ENCODE data around the gene PSTPIP1. TPM values are rescaled to one million over a fixed set of nuclear protein-coding genes. Genes with fewer than 3 reads are reported as not detected.

Gene PSTPIP1
- polyA plus RNA-seq, result not detected in 2 replicates
- not detected in 2 replicates for polyA minus RNA-seq

- no peaks in the 10 kb centered on the region for H3K79me2 ChIP-seq (replicated peaks; ENCODE audit: insufficient read depth, low read length)
- H3K36me3 ChIP-seq (ENCODE audit: insufficient read depth, low read length), result no peaks in the 10 kb centered on the region
- H3K9me2 ChIP-seq (ENCODE audit: insufficient read depth, low read length), result no peaks in the 10 kb centered on the region
- TF ChIP-seq, protein P1, sequence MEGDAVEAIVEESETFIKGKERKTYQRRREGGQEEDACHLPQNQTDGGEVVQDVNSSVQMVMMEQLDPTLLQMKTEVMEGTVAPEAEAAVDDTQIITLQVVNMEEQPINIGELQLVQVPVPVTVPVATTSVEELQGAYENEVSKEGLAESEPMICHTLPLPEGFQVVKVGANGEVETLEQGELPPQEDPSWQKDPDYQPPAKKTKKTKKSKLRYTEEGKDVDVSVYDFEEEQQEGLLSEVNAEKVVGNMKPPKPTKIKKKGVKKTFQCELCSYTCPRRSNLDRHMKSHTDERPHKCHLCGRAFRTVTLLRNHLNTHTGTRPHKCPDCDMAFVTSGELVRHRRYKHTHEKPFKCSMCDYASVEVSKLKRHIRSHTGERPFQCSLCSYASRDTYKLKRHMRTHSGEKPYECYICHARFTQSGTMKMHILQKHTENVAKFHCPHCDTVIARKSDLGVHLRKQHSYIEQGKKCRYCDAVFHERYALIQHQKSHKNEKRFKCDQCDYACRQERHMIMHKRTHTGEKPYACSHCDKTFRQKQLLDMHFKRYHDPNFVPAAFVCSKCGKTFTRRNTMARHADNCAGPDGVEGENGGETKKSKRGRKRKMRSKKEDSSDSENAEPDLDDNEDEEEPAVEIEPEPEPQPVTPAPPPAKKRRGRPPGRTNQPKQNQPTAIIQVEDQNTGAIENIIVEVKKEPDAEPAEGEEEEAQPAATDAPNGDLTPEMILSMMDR (IDR thresholded peaks at IDR 0.05; ENCODE audit: poor library complexity, severe bottlenecking), result no peak
- TF ChIP-seq EP300 (conservative IDR thresholded peaks at IDR 0.05; ENCODE audit: poor library complexity, severe bottlenecking), result no peak
- no peak for TF ChIP-seq SMC3 (conservative IDR thresholded peaks at IDR 0.05; ENCODE audit: poor library complexity)
- TF ChIP-seq POLR2AphosphoS5 (IDR thresholded peaks at IDR 0.05), result no peak
- no peak for TF ChIP-seq RAD21 (conservative IDR thresholded peaks at IDR 0.05)
- no peak for TF ChIP-seq REST (IDR thresholded peaks at IDR 0.05; ENCODE audit: borderline replicate concordance)
- no peak for TF ChIP-seq EZH2 (IDR thresholded peaks at IDR 0.05; ENCODE audit: borderline replicate concordance, insufficient read depth, low read length, poor library complexity, severe bottlenecking)
- TF ChIP-seq MXI1 (conservative IDR thresholded peaks at IDR 0.05; ENCODE audit: poor library complexity, severe bottlenecking), result no peak
- TF ChIP-seq TAF1 (IDR thresholded peaks at IDR 0.05; ENCODE audit: low read depth), result no peak
- H3K4me3 ChIP-seq (ENCODE audit: low read length), result no peak within 1 kb of the TSS
- H3K4me2 ChIP-seq (ENCODE audit: low read length), result no peak within 1 kb of the TSS
- H2AFZ ChIP-seq (ENCODE audit: low read depth, low read length), result no peak within 1 kb of the TSS
- H3F3A ChIP-seq (ENCODE audit: insufficient read depth, low read length, poor library complexity, severe bottlenecking), result no peaks in the 10 kb centered on the region
- no peak within 1 kb of the TSS for H3K9ac ChIP-seq (ENCODE audit: low read length)
- no peaks in the 10 kb centered on the region for H3K9me3 ChIP-seq (ENCODE audit: low read length)
- no peaks in the 10 kb centered on the region for H3K27me3 ChIP-seq (ENCODE audit: insufficient read depth, low read depth, low read length)
- no peak within 1 kb of the TSS for H3K27ac ChIP-seq (ENCODE audit: low read length)
- no peaks in the 10 kb centered on the region for H4K20me1 ChIP-seq (ENCODE audit: insufficient read depth)
Observed at GRCh38 chr15:76994971-76995945, at the start of gene PSTPIP1. Gene PSTPIP1 (plus strand): TSS chr15:76995126. CDS start chr15:76995574, 448 bp downstream.

GRCh38 chr15:76945494-76946093 lies 49.3 kb upstream of the PSTPIP1 start:
- H3K9me2 ChIP-seq (ENCODE audit: insufficient read depth, low read length), result no peaks in the 10 kb centered on the region
- H3K79me2 ChIP-seq (replicated peaks; ENCODE audit: insufficient read depth, low read length), result peaks cover 4% of the 10 kb centered on the region
- H3K9me3 ChIP-seq (ENCODE audit: low read length), result no peaks in the 10 kb centered on the region
- peaks cover 14% of the 10 kb centered on the region for H3K36me3 ChIP-seq (ENCODE audit: insufficient read depth, low read length)
- no peaks in the 10 kb centered on the region for H3F3A ChIP-seq (ENCODE audit: insufficient read depth, low read length, poor library complexity, severe bottlenecking)
- TF ChIP-seq RAD21 (conservative IDR thresholded peaks at IDR 0.05), result no peak
- TF ChIP-seq, protein P1 (IDR thresholded peaks at IDR 0.05; ENCODE audit: poor library complexity, severe bottlenecking), result no peak
- no peak for TF ChIP-seq MXI1 (conservative IDR thresholded peaks at IDR 0.05; ENCODE audit: poor library complexity, severe bottlenecking)
- no peak for TF ChIP-seq EP300 (conservative IDR thresholded peaks at IDR 0.05; ENCODE audit: poor library complexity, severe bottlenecking)
- TF ChIP-seq EZH2 (IDR thresholded peaks at IDR 0.05; ENCODE audit: borderline replicate concordance, insufficient read depth, low read length, poor library complexity, severe bottlenecking), result no peak
- TF ChIP-seq TAF1 (IDR thresholded peaks at IDR 0.05; ENCODE audit: low read depth), result no peak
- no peak for TF ChIP-seq REST (IDR thresholded peaks at IDR 0.05; ENCODE audit: borderline replicate concordance)
- TF ChIP-seq SMC3 (conservative IDR thresholded peaks at IDR 0.05; ENCODE audit: poor library complexity), result no peak
- no peak for TF ChIP-seq POLR2AphosphoS5 (IDR thresholded peaks at IDR 0.05)
- no peak overlapping the region for H3K27ac ChIP-seq (ENCODE audit: low read length)
- H3K4me2 ChIP-seq (ENCODE audit: low read length), result no peak overlapping the region
- H4K20me1 ChIP-seq (ENCODE audit: insufficient read depth), result no peaks in the 10 kb centered on the region
- no peaks in the 10 kb centered on the region for H3K27me3 ChIP-seq (ENCODE audit: insufficient read depth, low read depth, low read length)
- no peak overlapping the region for H3K9ac ChIP-seq (ENCODE audit: low read length)
- H2AFZ ChIP-seq (ENCODE audit: low read depth, low read length), result no peak overlapping the region
- no peak overlapping the region for H3K4me3 ChIP-seq (ENCODE audit: low read length)

All from neural cell (in vitro differentiated cells).